ENCODE results near the gene GAB1. TPM values are rescaled to one million over a fixed set of nuclear protein-coding genes. Genes with fewer than 3 reads are reported as not detected.

GAB1 gene
- total and polyA plus RNA-seq, 4 experiments from 2014 or later = 0.26 to 0.78 TPM; not detected in 2

GRCh38 chr4:143473334-143474126 is 136.9 kb downstream of the GAB1 start:
- H3K4me3 Mint-ChIP-seq = no peak overlapping the region
- peaks cover 3 to 13% of the 10 kb centered on the region in 2 donors for H3K27me3 Mint-ChIP-seq
- no peak overlapping the region for H3K4me3 ChIP-seq (ENCODE audit: low read length in 2 of 2)
- H3K27ac Mint-ChIP-seq = no peak overlapping the region
- intact Hi-C loops (cut with micrococcal nuclease) = no loop called here
- no peaks in the 10 kb centered on the region for H3K9me3 Mint-ChIP-seq
- no peaks in the 10 kb centered on the region for H3K27me3 ChIP-seq (ENCODE audit: insufficient read depth, low read length)
- no peaks in the 10 kb centered on the region for H3K36me3 Mint-ChIP-seq
- no peaks in the 10 kb centered on the region for H3K36me3 ChIP-seq (ENCODE audit: insufficient read depth, low read length)
- ChIA-PET CTCF (ENCODE audit: partially characterized antibody) (no interaction called here), POLR2A (ENCODE audit: partially characterized antibody) (no interaction called here)
- H3K4me1 Mint-ChIP-seq = no peaks in the 10 kb centered on the region
- DNase-seq = no peak
- no peaks in the 10 kb centered on the region for H3K4me1 ChIP-seq (ENCODE audit: insufficient read depth, low read length)
- H3K27ac ChIP-seq (ENCODE audit: low read depth, low read length) = no peak overlapping the region
- H3K9me3 ChIP-seq (ENCODE audit: control insufficient read depth in 1 of 2, low read length in 2 of 2) = no peaks in the 10 kb centered on the region

- no peaks in the 10 kb centered on the region for H3K36me3 Mint-ChIP-seq
- H3K4me1 ChIP-seq (ENCODE audit: insufficient read depth, low read length) = no peaks in the 10 kb centered on the region
- no peaks in the 10 kb centered on the region for H3K4me1 Mint-ChIP-seq
- no peak overlapping the region for H3K4me3 ChIP-seq (ENCODE audit: low read length in 2 of 2)
- ChIA-PET POLR2A (ENCODE audit: partially characterized antibody) (no interaction called here), CTCF (ENCODE audit: partially characterized antibody) (no interaction called here)
- no peaks in the 10 kb centered on the region for H3K36me3 ChIP-seq (ENCODE audit: insufficient read depth, low read length)
- no peaks in the 10 kb centered on the region for H3K9me3 Mint-ChIP-seq
- no peaks in the 10 kb centered on the region for H3K27me3 ChIP-seq (ENCODE audit: insufficient read depth, low read length)
- H3K27me3 Mint-ChIP-seq = no peaks in the 10 kb centered on the region
- H3K27ac Mint-ChIP-seq = no peak overlapping the region
- no peak overlapping the region for H3K27ac ChIP-seq (ENCODE audit: low read depth, low read length)
- DNase-seq = no peak
- intact Hi-C loops (cut with micrococcal nuclease) = no loop called here
- H3K4me3 Mint-ChIP-seq = no peak overlapping the region
- H3K9me3 ChIP-seq (ENCODE audit: control insufficient read depth in 1 of 2, low read length in 2 of 2) = no peaks in the 10 kb centered on the region
Measured at GRCh38 chr4:143477487-143477886, 140.8 kb downstream of the GAB1 start.

- Histone ChIP-seq H3K4me1 (ENCODE audit: insufficient read depth, low read length) (no peaks in the 10 kb centered on the region), H3K36me3 (ENCODE audit: insufficient read depth, low read length) (no peaks in the 10 kb centered on the region), H3K27me3 (ENCODE audit: insufficient read depth, low read length) (peaks cover 5% of the 10 kb centered on the region), H3K4me3 (ENCODE audit: low read length in 2 of 2) (no peak overlapping the region), H3K27ac (ENCODE audit: low read depth, low read length) (no peak overlapping the region), H3K9me3 (ENCODE audit: control insufficient read depth in 1 of 2, low read length in 2 of 2) (no peaks in the 10 kb centered on the region)
- ChIA-PET CTCF (ENCODE audit: partially characterized antibody) (no interaction called here), POLR2A (ENCODE audit: partially characterized antibody) (no interaction called here)
- peaks cover 16 to 18% of the 10 kb centered on the region in 2 donors for H3K27me3 Mint-ChIP-seq
- no peaks in the 10 kb centered on the region for H3K4me1 Mint-ChIP-seq
- H3K27ac Mint-ChIP-seq = no peak overlapping the region
- H3K36me3 Mint-ChIP-seq = no peaks in the 10 kb centered on the region
- no peak overlapping the region for H3K4me3 Mint-ChIP-seq
- no peaks in the 10 kb centered on the region for H3K9me3 Mint-ChIP-seq
- intact Hi-C loops (cut with micrococcal nuclease) = no loop called here
- DNase-seq = no peak
Measured at GRCh38 chr4:143481361-143481760, 144.7 kb downstream of the GAB1 start.

- POLR2A ChIA-PET (ENCODE audit: partially characterized antibody) = no interaction called here
- CTCF ChIA-PET (ENCODE audit: partially characterized antibody) = no interaction called here
Measured at GRCh38 chr4:143482840-143483239, 146.2 kb downstream of the GAB1 start.

GRCh38 chr4:143486314-143486713 is 149.6 kb downstream of the GAB1 start:
- Mint-ChIP-seq H3K4me1 (no peaks in the 10 kb centered on the region), H3K27ac (no peak overlapping the region), H3K4me3 (no peak overlapping the region), H3K27me3 (peaks cover 18% of the 10 kb centered on the region in 2 donors), H3K9me3 (peaks cover 0 to 2% (median 0%) of the 10 kb centered on the region in 8 donors), H3K36me3 (no peaks in the 10 kb centered on the region)
- no peaks in the 10 kb centered on the region for H3K9me3 ChIP-seq (ENCODE audit: control insufficient read depth in 1 of 2, low read length in 2 of 2)
- no peak overlapping the region for H3K4me3 ChIP-seq (ENCODE audit: low read length in 2 of 2)
- CTCF ChIA-PET (ENCODE audit: partially characterized antibody) = no interaction called here
- intact Hi-C loops (cut with micrococcal nuclease) = no loop called here
- no peak overlapping the region for H3K27ac ChIP-seq (ENCODE audit: low read depth, low read length)
- no peaks in the 10 kb centered on the region for H3K36me3 ChIP-seq (ENCODE audit: insufficient read depth, low read length)
- no peaks in the 10 kb centered on the region for H3K4me1 ChIP-seq (ENCODE audit: insufficient read depth, low read length)
- POLR2A ChIA-PET (ENCODE audit: partially characterized antibody) = no interaction called here
- H3K27me3 ChIP-seq (ENCODE audit: insufficient read depth, low read length) = peaks cover 5% of the 10 kb centered on the region
- DNase-seq = no peak

More at GRCh38 chr4:143482840-143483239, 146.2 kb downstream of the GAB1 start:
- H3K27ac Mint-ChIP-seq = no peak overlapping the region
- no peaks in the 10 kb centered on the region for H3K36me3 Mint-ChIP-seq
- no peaks in the 10 kb centered on the region for H3K4me1 ChIP-seq (ENCODE audit: insufficient read depth, low read length)
- no peaks in the 10 kb centered on the region for H3K9me3 Mint-ChIP-seq
- H3K4me1 Mint-ChIP-seq = no peaks in the 10 kb centered on the region
- no peak for DNase-seq
- peaks cover 5% of the 10 kb centered on the region for H3K27me3 ChIP-seq (ENCODE audit: insufficient read depth, low read length)
- no peaks in the 10 kb centered on the region for H3K36me3 ChIP-seq (ENCODE audit: insufficient read depth, low read length)
- intact Hi-C loops (cut with micrococcal nuclease) = no loop called here
- no peak overlapping the region for H3K4me3 ChIP-seq (ENCODE audit: low read length in 2 of 2)
- H3K27me3 Mint-ChIP-seq = peaks cover 16 to 18% of the 10 kb centered on the region in 2 donors
- no peak overlapping the region for H3K27ac ChIP-seq (ENCODE audit: low read depth, low read length)
- H3K4me3 Mint-ChIP-seq = no peak overlapping the region
- no peaks in the 10 kb centered on the region for H3K9me3 ChIP-seq (ENCODE audit: control insufficient read depth in 1 of 2, low read length in 2 of 2)

GRCh38 chr4:143488687-143489086 is 152.0 kb downstream of the GAB1 start:
- ChIA-PET CTCF (ENCODE audit: partially characterized antibody) (no interaction called here), POLR2A (ENCODE audit: partially characterized antibody) (no interaction called here)
- no peaks in the 10 kb centered on the region for H3K4me1 Mint-ChIP-seq
- H3K9me3 Mint-ChIP-seq = peaks cover 0 to 2% (median 0%) of the 10 kb centered on the region in 8 donors
- Histone ChIP-seq H3K4me3 (ENCODE audit: low read length in 2 of 2) (no peak overlapping the region), H3K4me1 (ENCODE audit: insufficient read depth, low read length) (no peaks in the 10 kb centered on the region), H3K9me3 (ENCODE audit: control insufficient read depth in 1 of 2, low read length in 2 of 2) (no peaks in the 10 kb centered on the region), H3K27me3 (ENCODE audit: insufficient read depth, low read length) (peaks cover 5% of the 10 kb centered on the region), H3K27ac (ENCODE audit: low read depth, low read length) (no peak overlapping the region), H3K36me3 (ENCODE audit: insufficient read depth, low read length) (no peaks in the 10 kb centered on the region)
- H3K27me3 Mint-ChIP-seq = peaks cover 11 to 12% of the 10 kb centered on the region in 2 donors
- no peak overlapping the region for H3K4me3 Mint-ChIP-seq
- DNase-seq = no peak
- no peak overlapping the region for H3K27ac Mint-ChIP-seq
- no peaks in the 10 kb centered on the region for H3K36me3 Mint-ChIP-seq
- intact Hi-C loops (cut with micrococcal nuclease) = no loop called here

- Histone ChIP-seq H3K4me3 (ENCODE audit: low read length in 2 of 2) (no peak overlapping the region), H3K4me1 (ENCODE audit: insufficient read depth, low read length) (no peaks in the 10 kb centered on the region), H3K27me3 (ENCODE audit: insufficient read depth, low read length) (peaks cover 5% of the 10 kb centered on the region), H3K36me3 (ENCODE audit: insufficient read depth, low read length) (no peaks in the 10 kb centered on the region), H3K9me3 (ENCODE audit: control insufficient read depth in 1 of 2, low read length in 2 of 2) (no peaks in the 10 kb centered on the region), H3K27ac (ENCODE audit: low read depth, low read length) (no peak overlapping the region)
- Mint-ChIP-seq H3K4me1 (no peaks in the 10 kb centered on the region), H3K27ac (no peak overlapping the region), H3K9me3 (peaks cover 0 to 4% (median 0%) of the 10 kb centered on the region in 8 donors), H3K27me3 (peaks cover 11 to 12% of the 10 kb centered on the region in 2 donors), H3K36me3 (no peaks in the 10 kb centered on the region), H3K4me3 (no peak overlapping the region)
- POLR2A ChIA-PET (ENCODE audit: partially characterized antibody) = no interaction called here
- intact Hi-C loops (cut with micrococcal nuclease) = no loop called here
- no peak for DNase-seq
- CTCF ChIA-PET (ENCODE audit: partially characterized antibody) = no interaction called here
Measured at GRCh38 chr4:143489106-143489505, 152.4 kb downstream of the GAB1 start.
